GM18858 (cell line): ENCODE data around the gene TCERG1.

Experiments
- ATAC-seq: cut with Tn5 transposase; IDR thresholded peaks from one replicate; pipeline ENCODE4 v1.9.1; 2021; ENCODE audit not compliant: unreplicated experiment

The TCERG1 gene

DNA sequence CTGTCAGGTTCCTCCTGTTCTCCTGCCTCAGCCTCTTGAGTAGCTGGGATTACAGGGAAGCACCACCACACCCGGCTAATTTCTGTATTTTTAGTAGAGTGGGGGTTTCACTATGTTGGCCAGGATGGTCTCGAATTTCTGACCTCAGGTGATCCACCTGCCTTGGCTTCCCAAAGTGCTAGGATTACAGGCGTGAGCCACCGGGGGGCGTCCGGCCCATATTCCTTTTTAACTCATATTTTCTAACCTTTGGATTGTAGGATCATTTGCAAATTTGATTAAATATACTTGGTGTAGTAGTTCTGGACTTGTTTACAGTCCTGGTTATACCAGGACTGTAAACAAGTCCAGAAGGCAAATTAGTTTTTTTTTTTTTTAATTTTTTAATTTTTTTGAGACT, 4.3 kb downstream of the TCERG1 start:
- no peak for ATAC-seq

DNA sequence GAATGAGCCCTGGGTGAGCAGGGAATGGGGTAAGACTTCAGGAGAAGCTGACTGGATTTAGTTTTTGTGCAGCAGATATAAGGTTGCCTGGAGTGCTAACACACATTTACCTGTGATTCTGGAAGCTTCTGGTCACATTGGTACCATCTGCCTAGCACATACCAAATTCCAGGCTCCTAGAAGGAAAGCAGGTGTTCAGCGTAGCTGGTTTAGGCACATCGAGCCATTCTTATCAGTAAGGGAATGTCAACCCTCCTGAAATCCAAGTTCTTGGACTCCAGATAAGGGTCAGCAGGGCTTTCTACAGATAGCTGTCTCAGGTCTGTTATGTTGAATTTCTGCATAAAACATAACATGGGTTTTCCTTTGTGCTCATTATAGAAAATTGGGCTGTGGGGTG, 10.3 kb downstream of the TCERG1 start:
- ATAC-seq = no peak

DNA sequence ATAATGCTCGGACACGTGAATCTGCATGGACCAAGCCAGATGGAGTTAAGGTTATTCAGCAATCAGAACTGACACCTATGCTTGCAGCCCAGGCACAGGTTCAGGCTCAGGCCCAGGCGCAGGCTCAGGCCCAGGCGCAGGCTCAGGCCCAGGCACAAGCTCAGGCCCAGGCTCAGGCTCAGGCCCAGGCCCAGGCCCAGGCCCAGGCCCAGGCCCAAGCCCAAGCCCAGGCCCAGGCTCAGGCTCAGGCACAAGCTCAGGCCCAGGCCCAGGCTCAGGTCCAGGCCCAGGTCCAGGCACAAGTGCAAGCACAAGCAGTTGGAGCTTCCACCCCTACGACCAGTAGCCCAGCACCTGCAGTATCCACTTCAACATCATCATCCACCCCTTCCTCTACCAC, 11.8 kb downstream of the TCERG1 start:
- no peak for ATAC-seq

DNA sequence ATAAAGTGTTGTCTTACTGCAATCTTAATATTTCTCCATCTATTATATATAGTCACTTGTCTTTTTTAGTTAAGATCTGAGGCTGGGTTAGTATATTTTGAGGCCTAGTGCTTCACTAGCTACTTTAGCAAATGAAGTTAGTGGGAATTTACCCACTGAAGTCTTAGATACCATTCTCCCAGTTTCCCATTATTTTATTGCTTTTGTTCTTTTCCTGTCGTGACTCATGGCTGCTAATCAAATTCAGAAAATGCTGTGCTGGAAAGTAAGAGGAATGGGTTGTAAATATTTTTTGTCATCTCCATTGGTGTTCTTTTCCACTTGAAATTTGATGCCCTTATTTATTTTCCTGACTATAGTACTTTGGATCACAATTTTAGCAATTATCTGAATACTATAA, 14.2 kb downstream of the TCERG1 start:
- no peak for ATAC-seq

DNA sequence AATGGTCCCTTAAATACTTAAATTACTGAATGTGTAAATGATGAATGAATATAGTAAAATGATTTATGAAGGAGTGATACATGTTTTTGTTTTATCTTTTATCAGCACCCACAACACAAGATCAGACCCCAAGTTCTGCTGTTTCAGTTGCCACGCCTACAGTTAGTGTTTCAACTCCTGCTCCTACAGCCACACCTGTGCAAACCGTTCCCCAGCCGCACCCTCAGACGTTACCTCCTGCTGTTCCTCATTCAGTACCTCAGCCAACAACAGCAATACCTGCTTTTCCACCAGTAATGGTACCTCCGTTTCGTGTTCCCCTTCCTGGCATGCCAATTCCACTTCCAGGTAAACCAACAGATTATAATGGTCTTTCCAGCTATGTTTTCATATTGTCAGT, 16.3 kb downstream of the TCERG1 start:
- ATAC-seq = no peak

DNA sequence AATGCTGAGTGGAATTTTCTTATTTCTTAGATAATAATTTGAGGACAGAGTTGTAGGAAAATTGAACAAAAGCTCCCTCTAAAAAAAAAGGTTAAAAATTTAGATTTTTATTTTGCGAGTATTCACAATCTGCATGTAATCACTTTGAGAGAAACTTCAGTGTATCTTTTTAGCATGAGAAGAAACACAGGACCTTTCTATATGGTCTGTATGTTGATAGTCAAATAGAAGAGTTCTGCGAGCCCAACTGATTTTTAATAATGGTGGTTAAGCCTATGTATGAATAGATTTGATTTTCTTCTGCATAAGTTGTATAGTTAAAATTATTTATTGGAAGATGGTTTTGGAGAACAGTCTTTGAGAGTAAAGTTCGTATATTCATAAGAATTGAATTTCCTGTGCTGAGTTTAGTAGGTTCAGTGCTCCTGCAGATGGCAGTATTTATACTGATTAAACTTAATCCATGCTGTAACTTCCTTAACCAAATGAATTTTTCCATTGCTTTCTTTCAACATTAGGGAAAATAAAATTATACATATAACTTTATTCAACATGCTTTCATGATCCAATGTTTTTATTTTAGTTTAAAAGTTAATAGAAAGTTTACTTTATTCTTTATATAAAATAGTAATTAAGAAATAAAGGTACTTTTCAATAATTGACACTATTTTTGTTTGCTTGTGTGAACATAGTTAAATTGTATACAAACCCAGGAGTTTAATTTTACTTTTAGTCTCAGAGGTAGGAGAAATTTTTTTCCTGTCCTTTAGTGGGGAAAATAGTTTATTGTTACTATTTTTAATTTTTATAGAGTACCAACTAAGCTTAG, 19.6 kb downstream of the TCERG1 start:
- ATAC-seq = no peak

DNA sequence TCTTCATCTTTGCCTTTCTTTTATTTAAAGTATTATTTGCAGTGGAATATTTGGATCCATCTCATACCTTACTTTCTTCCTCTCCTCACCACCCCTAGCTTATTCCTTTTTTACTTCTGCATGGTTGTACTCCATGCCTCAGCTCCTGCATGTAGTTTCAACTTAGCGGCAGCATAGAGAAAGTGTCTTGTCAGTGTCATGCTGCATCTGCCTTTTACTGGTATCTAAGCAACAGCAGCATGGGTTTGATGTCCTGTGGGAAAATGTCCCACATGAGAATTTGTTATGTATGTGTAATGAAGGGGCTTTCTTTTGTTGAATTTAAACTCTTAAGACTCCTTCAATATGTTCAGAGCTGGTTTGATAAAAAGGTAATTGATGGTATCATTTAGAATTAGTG, 20.6 kb downstream of the TCERG1 start:
- no peak for ATAC-seq

DNA sequence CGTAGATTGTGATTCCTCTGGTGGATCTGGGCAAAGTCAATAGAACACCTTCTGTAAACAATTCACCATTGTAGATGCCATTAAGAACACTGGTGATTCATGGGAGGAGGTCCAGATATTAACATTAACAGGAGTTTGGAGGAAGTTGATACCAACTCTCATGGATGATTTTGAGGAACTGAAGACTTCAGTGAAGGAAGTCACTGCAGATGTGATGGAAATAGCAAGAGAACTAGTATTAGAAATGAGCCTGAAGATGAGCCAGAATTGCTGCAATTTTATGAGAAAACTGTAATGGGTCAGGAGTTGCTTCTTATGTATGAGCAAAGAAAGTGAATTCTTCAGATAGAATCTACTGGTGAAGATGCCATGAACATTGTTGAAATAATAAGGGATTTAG, 26.9 kb downstream of the TCERG1 start:
- ATAC-seq = no peak

DNA sequence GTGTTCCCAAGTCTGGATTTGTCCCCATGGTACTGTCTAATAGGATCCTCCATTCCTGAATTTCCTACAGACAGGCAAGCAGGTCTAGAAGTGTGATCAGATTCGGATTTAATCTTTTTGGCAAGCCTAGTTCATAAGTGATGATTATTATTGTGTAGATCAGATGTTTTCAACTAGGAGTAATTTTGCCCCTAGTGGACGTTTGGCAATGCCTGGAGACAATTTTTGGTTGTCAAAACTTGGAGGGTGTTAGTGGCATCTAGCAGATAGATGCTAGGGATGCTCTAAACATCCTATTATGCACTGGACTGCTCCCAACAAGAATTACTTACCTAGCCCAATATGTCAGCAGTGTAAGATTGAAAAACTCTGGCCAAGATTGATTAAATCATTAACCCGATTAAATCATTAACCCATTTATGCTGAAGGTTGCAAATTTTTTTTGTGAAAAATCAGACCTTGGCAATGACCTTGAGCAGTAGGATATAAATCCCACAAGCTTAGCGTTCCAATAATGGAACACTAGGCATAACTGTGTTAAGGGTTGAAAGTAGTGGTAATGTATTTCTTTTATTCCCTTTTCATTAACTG, 28.2 kb downstream of the TCERG1 start:
- no peak for ATAC-seq

DNA sequence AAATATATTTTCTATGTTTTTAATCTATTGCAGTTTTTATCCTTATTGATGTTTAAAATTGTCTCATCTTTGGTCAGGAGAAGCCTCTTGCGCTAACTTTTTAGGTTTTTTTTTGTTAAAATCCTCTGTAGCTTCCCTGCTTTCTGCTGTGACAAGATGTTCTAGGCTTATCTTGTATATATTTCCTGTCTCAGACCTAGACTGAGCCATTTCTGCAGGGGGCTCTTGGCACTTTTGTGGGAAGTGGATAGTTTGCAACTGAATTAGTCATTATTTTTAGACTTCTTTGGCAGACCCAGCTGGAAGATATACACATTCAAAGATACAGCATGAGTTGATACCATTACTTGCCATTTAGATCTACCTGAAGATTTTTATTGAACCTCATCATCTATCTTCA, 28.8 kb downstream of the TCERG1 start:
- no peak for ATAC-seq

DNA sequence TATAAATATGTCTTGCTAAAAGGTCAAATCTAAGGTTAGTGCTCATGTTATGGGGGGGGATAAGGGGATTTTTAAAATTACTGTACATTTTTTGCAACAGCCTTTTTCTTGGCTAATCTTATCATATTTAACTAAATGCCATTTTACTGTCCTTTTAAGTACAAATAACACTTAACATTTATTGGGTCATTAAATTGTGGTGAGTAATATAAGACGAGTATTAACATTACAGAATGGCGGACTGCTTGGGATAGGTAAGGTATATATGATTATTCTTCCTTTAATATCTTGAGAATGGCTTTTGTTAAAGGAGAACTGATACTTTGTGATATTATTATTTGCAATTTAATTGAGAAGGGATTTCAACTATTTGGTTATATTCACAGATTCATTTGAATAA, 35.6 kb downstream of the TCERG1 start:
- ATAC-seq = no peak

DNA sequence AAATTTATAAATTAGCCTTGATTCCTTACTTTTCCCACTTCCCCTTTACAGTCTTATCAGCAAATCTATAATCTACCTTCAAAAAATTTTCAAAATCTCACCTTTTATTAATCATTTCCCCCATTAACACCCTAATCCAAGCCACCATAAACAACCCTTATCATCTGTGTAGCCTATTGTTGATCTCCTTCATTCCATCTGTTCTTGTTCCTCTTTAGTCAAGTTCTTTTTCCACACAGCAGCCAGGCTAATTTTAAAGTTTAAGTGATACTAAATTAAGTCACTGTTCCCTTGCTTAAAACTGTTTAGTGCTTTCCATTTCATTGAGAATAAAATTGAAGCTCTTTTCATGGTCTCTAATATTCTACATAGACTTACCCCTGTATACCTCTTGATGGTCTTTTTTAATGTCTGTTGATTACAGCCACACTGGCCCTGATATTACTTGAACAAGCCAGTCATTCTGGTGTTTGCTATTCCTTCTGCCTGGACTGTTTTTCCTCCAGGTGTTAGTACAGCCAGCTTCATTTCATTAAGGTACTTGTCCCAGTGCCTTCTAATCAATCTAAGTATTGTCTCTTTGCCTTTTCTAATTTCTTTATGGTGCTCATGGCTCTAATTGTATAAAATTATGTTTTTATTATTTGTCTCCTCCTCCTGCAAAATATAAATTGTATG, 37.7 kb downstream of the TCERG1 start:
- no peak for ATAC-seq

DNA sequence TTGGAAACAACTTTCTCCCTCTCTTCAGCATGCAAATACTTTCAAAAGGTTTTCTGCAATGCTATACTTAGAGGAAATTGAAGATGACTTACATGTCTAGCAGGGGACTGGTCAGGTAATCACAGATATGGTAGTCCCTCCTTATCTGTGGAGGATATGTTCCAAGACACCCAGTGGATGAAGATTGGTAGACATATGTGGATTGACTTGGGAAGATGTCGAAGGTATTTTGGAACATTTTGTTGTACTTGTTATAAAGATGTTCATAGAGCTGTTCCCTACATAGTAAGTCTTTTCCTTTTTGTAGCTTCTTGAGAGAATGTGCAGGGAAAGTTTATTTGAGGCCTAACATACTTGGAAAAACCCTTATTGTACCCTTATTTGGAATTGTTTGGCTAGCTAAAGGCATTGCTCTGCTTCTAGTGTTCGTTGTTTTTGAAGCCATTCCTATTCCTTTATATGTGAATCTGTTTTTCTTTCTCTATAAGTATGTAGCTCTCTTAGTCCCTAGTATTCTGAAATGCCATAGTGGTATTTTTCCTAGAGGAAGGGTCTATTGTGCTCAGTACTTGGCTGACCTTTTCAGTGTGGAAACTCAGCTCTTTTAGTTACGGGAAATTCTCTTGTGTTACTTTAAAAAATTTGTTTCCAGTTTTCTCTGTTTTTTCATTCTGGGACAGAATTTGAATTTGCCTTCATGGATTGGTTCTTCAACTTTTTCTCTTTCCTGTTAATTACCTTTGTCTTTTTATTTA, 43.1 kb downstream of the TCERG1 start:
- no peak for ATAC-seq

DNA sequence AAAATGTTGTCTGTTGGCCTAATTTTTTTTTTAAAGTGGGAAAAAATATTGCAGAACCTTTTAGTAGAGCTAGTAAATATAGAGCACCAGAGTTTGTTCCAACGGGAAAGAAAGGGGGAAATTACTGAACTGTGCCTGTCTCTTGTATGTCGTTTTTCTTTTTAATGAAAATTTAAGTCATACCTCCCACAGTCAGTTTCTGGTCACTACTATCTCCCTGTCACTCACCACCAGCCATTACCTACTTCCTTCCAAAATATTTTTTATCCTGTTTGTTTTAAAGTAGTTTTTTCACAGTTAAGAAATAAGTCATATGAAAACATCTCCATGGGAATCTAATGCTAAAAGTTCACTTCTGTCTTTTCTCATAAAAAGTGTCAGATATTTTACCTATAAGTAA, 47.5 kb downstream of the TCERG1 start:
- no peak for ATAC-seq

DNA sequence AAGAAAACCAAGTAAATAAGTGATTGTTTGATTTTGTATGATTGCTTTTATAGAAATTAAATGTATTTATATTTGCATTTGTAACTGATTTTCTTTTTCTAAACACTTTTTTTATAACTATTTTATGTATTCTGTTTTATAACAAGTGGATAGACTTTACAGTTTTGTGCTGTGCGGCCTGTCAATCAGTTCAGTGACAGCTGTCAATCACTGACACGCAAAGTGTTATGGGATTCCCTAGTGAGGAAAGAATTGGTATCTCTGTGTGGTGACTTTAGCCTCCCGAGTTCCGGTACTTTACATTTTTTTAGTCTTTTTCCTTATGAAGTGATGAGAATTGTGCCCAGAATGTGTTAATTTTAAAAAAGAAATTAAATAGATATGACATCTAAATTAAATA, 52.5 kb downstream of the TCERG1 start:
- no peak for ATAC-seq

DNA sequence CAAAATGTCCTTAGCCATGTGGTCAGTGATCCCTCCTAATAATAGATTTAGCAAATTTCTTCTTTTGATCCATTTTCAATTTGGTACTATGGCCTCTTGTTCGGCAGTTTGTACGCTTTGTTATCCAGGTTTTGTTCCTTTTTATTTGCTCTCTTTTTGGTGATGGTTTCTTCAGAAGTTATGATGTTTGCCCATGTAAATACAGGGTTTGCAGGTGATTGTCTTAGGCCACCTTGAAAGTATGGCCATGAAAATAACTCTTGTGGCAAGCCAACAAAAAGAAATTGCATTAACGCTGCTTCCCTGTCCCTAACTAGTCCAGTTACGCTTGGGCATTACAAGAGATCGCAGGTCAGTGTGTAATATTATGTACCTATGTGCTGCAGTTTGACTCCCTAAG, 60.3 kb downstream of the TCERG1 start:
- no peak for ATAC-seq

DNA sequence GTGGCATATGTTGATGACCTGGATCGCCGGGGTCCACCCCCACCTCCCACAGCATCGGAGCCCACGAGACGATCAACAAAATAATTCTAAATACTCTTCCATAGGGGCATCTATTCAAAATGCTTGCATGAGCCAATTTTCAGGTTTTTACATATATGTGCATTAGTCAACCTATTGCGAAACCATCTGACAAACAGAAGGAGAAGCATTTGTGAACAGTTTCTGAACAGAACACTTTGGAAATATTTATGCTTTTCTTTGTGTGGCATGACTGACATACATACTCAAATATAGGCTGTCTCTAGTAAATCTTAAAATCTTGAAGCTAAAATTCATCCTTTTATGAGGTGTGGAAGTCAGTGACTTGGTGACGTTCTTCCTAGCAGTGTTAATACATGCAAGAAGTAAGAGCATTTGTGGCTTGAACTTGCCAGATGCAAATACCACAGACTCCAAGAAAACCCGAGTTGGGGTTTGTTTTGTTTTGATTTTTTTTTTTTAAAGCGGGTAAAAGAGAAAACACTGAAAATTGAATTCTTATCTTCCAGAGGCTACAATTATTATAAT, 63.5 kb downstream of the TCERG1 start:
- ATAC-seq = no peak

DNA sequence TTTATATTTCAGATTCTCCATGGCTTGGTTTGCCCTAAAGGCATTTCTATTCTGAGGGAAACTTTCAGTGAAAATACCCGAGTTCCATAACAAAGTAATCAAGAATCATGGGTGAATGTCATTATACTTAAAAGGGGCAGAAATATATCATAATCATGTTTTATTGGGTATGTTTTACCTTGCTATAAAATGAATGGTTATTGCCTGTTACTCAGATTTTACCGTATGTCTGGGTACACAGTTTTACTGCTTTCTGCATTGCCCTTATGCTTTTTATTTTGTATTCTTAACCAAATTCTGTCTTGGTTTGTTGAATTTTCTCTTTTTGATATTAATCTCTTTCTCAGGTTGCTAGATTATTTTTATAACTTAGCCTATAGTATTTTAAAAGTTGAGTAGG, 66.3 kb downstream of the TCERG1 start:
- no peak for ATAC-seq

DNA sequence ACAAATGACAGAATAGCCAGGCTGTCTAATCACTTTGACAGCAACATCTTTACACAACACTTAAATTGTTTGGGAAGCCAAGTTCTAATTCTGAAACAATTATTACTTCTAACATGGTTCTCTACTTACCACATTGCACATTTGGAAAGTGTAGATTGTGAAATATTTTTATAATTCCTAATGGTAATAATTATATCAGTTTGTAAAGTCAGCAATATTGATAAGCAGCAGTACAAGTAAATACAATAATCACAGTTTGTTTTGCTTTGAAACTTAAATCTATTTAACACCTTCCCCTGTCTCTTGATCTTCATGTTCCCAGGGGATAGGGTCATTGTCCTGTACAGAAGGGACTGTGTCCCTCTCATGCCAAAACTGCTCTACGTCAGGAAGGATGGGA, 67.4 kb downstream of the TCERG1 start:
- no peak for ATAC-seq

DNA sequence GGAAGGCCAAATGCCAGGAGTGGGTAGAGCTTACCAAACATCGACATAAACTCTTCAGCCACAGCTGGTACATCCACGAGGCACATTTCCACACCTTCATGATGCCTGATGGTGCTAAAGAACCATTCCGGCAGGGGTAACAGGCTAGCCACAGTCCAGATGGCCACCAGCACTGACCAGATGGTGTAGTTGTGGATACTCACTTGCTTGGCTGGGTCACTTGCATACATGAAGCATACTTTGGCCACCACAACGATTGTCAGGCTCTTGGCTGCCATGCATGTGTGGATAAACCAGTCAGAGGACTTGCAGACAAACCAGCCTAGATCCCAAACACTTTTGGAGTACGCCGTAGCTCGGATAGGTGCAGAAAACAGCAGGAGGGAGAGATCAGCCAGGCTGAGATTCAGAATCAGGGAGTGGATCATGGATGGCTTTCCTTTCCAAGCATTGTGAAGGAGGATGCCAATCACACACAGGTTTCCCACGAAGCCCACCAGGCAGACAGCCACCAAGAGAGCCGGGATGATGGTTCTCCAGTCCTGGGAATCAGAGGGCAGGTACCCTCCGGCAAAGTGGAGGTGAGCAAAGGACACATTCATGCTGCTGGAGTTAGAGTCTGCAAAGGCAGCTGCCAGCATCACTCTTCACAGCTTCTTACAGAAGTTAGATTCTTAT, 68.5 kb downstream of the TCERG1 start:
- ATAC-seq = no peak

DNA sequence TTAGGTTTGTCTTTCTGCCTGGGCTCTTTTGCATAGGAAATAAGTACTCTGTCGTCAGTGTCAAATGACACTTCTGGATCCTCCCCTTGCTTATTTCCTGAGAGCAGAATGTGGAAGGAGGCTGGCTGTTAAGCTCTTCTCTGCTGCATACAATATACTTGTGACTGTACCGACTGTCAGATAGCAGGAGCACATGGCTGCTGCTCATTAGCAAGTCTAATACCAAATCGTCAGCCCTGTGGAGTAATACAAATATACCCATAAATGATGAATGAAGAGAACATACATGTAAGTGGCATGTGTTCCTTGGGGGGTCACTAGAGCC, 69.0 kb downstream of the TCERG1 start, which contains the start of gene GPR151:
GPR151 (minus strand) TSS at position 40 of the 325 bp plus-strand sequence. CDS start 77 bp downstream, outside the sequence.
- ATAC-seq = no peak
